Prostate gland (tissue), 2 donors: ENCODE measurements around the gene IL6R.

Experiments
- CTCF ChIP-seq, 4 experiments: fragments of 200-600 bp in 2 of 4; fragments of 450-650 bp in 2 of 4; sonication (generic) in 2 of 4; IDR thresholded peaks; 1 replicate in 3 of 4; 2 replicates in 1 of 4; pipeline ENCODE4 v1.5.1; 2016 to 2019; ENCODE audit warnings: antibody characterized with exemption in 4 of 4, mild to moderate bottlenecking in 2 of 4, moderate library complexity in 2 of 4
- POLR2A ChIP-seq: fragments of 450-650 bp; IDR thresholded peaks from one replicate; pipeline ENCODE4 v1.6.1; 2016; ENCODE audit warnings: antibody characterized with exemption, mild to moderate bottlenecking
- POLR2AphosphoS5 ChIP-seq: sonication (generic); formaldehyde crosslinking; IDR thresholded peaks from one replicate; pipeline ENCODE4 v1.6.1; 2017; ENCODE audit warnings: antibody characterized with exemption

DNA sequence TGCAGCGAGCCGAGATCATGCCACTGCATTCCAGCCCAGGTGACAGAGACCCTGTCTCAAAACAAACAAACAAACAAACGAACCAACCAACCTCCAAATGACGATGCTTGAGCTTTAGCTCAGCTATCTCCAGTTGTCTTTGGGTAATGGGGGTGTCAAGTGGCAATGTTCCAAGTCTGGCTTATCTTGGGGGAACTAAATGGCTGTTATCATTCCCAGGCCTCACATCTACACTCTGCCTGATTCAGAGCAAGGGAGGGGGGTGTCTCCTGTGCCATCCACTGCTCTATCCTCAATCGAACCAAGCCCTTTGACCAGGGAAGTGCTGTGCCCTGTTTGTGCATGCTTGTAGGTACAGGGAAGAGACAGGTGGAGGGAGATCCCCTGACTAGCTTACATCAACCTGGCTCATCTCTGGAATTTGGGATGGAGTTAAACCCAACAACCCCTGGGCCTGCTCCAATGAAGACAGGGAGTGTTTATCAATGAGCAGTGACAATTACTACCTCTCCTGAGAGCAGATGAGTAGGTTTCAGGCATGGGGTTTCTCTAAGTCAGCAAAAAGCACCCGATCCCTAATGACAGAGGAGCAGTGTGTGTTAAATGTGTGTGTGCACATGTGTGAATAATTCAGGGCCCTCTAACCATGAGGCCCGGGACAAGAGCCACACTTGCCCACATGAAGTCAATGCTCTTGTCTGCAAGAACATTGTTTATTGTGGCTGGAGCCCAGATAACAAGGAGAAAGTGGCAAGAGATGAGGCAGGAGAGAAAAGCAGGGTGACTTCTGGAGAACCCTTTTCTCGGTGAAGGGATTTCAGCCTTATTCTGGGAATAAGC is 20.3 kb upstream of the IL6R start:
- no peak for TF ChIP-seq CTCF (IDR thresholded peaks at IDR 0.05)
- TF ChIP-seq POLR2A = no peak
- TF ChIP-seq POLR2AphosphoS5 = no peak
